Uterus (tissue), 4 donors: ENCODE data around the gene CKS1B. TPM values are rescaled to one million over a fixed set of nuclear protein-coding genes. Genes with fewer than 3 reads are reported as not detected.

Source experiments
- DNase-seq, 2 donors: peaks; one replicate each; pipeline ENCODE4 v3.0.0-alpha.2; 2019 to 2020
- H3K27ac ChIP-seq, 2 donors: fragments of 200-600 bp; sonication (generic); 1 replicate in 1 of 2; 2 replicates in 1 of 2; pipeline ENCODE4 v1.5.1; 2016 to 2018
- H3K27me3 ChIP-seq, 2 donors: fragments of 200-600 bp; sonication (generic); one replicate each; pipeline ENCODE4 v1.5.1; 2018 to 2019; ENCODE audit warnings: control low read depth in 1 of 2
- H3K36me3 ChIP-seq, 2 donors: fragments of 200-600 bp; sonication (generic); one replicate each; pipeline ENCODE4 v1.5.1; 2019; ENCODE audit warnings: control low read depth in 1 of 2
- H3K4me1 ChIP-seq, 2 donors: fragments of 200-600 bp; sonication (generic); one replicate each; pipeline ENCODE4 v1.5.1; 2018 to 2019; ENCODE audit warnings: control low read depth in 1 of 2
- H3K4me3 ChIP-seq, 2 donors: fragments of 200-600 bp; sonication (generic); 1 replicate in 1 of 2; 2 replicates in 1 of 2; pipeline ENCODE4 v1.5.1; 2018 to 2019; ENCODE audit warnings: mild to moderate bottlenecking in 1 of 2
- H3K9me3 ChIP-seq, 2 donors: fragments of 200-600 bp; sonication (generic); one replicate each; pipeline ENCODE4 v1.5.1; 2019; ENCODE audit warnings: control low read depth in 1 of 2
- POLR2A ChIP-seq, 2 donors: fragments of 450-650 bp; IDR thresholded peaks; one replicate each; pipeline ENCODE4 v1.6.1; 2016; ENCODE audit warnings: antibody characterized with exemption in 2 of 2, mild to moderate bottlenecking in 1 of 2, moderate library complexity in 1 of 2
- intact Hi-C: fragments of 100-400 bp; cut with DNase I; formaldehyde crosslinking; loops from one replicate; pipeline ENCODE4 v1.15.1; 2023; ENCODE audit warnings: low total_unique reads
- total RNA-seq, 4 donors: library from RNA; depleted of rRNA in 3 of 4; stranded (reverse); fragments of >200 nt in 3 of 4; gene quantifications; one replicate each; pipeline versions ENCODE4 v1.1.0 to v1.2.4, GENCODE V29; 2014 to 2023
- TF ChIP-seq, protein P1 (sequence below), 4 experiments: fragments of 200-600 bp in 2 of 4; fragments of 450-650 bp in 2 of 4; sonication (generic) in 2 of 4; IDR thresholded peaks; one replicate each; pipeline ENCODE4 v1.5.1; 2016 to 2019; ENCODE audit warnings: antibody characterized with exemption in 4 of 4, mild to moderate bottlenecking in 2 of 4, moderate library complexity in 1 of 4
- donor health status: DM: yes; HTN: yes; CAD: no.

Gene CKS1B
- total RNA-seq, 4 donors from 2014 or later, result 14.1 to 52.7 (median 22.8) TPM

DNA sequence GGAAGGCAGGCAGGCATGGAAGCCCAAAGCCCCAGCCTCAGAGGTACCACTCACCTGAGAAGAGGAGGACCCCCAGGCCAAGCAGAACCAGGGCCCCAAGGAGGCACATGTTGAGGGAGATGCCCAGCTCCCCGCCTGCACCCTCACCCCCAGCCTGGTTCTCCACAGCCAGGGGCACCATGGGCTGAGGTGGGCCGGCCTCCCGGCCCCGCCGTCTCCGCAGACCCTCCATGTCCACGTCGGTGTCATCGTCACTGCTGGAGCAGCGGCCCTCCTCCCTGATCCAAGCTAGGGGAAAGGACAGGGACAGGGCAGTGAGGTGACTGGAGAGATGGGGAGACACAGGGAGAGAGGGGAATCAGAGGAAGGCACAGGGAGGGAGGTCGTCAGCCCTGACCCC lies 26.4 kb upstream of the CKS1B start:
- no peak for DNase-seq
- Histone ChIP-seq H3K9me3 (no peaks in the 10 kb centered on the region), H3K4me1 (no peaks in the 10 kb centered on the region), H3K27ac (no peak overlapping the region), H3K4me3 (no peak overlapping the region), H3K27me3 (no peaks in the 10 kb centered on the region), H3K36me3 (no peaks in the 10 kb centered on the region)
- intact Hi-C loops, result no loop called here
- no peak for TF ChIP-seq POLR2A (IDR thresholded peaks at IDR 0.05)
- TF ChIP-seq, protein P1, sequence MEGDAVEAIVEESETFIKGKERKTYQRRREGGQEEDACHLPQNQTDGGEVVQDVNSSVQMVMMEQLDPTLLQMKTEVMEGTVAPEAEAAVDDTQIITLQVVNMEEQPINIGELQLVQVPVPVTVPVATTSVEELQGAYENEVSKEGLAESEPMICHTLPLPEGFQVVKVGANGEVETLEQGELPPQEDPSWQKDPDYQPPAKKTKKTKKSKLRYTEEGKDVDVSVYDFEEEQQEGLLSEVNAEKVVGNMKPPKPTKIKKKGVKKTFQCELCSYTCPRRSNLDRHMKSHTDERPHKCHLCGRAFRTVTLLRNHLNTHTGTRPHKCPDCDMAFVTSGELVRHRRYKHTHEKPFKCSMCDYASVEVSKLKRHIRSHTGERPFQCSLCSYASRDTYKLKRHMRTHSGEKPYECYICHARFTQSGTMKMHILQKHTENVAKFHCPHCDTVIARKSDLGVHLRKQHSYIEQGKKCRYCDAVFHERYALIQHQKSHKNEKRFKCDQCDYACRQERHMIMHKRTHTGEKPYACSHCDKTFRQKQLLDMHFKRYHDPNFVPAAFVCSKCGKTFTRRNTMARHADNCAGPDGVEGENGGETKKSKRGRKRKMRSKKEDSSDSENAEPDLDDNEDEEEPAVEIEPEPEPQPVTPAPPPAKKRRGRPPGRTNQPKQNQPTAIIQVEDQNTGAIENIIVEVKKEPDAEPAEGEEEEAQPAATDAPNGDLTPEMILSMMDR (IDR thresholded peaks at IDR 0.05), result no peak

DNA sequence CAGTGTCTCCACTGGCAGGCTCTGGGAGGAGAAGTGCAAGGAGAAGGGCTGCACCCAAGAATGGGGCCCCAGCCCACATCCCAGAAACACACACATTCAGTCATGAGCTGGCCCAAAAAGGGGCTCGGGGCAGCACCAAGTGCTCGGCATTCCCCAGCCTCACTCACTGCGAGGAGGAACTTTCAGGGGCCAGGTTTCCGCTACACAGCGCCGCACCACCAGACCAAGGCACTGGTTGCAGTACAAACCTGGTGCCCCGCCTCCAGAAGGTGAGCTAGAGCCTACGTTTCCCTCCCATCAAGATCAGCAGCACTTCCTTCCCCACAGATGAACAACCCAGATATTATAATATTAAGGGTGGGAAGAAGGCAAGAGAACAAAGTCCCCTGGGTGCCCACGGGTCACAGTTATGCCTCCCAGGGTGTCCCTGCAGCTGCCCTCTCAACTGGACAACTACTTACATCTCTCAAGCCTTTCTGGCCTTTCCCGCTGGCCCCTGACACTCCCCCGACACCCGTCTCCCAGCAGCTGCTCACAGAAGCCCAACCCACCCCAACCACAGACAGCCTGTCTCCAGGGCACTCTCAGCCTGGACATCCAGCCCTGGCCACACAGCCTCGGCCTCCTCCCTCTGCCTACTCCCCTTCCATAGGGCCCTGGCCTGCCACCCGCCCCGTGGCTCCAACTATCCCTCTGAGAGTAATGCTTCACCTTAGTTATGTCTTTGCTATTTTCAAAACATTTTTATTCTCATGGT lies 22.4 kb upstream of the CKS1B start:
- no peak for DNase-seq
- Histone ChIP-seq H3K36me3 (no peaks in the 10 kb centered on the region), H3K4me3 (no peak overlapping the region), H3K4me1 (peaks cover 3 to 22% of the 10 kb centered on the region in 2 donors), H3K9me3 (no peaks in the 10 kb centered on the region), H3K27ac (no peak overlapping the region), H3K27me3 (no peaks in the 10 kb centered on the region)
- TF ChIP-seq, protein P1 (IDR thresholded peaks at IDR 0.05), result no peak
- TF ChIP-seq POLR2A (IDR thresholded peaks at IDR 0.05), result no peak
- intact Hi-C loops, result no loop called here

DNA sequence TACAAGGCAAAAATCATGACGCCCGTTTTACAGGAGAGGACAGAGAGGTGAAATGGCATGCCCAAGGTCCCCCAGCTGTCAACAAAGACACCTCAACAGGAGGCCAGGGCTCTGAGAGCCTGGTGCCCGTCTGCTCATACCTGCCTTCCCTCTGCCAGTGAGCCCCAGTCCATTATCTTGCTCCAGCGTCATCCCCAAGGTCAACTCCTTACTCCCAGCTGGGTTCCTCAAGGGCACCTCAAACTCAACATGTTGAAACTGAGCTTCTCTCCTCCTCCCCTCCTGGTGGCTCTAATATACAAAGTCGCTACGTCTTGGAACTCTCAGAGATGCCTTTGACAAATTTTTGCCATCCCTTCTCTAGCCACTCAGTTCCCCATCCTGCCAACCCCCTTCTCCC lies 21.8 kb upstream of the CKS1B start:
- Histone ChIP-seq H3K36me3 (no peaks in the 10 kb centered on the region), H3K27ac (no peak overlapping the region), H3K9me3 (no peaks in the 10 kb centered on the region), H3K4me1 (peaks cover 3 to 22% of the 10 kb centered on the region in 2 donors), H3K27me3 (no peaks in the 10 kb centered on the region), H3K4me3 (no peak overlapping the region)
- DNase-seq, result no peak
- TF ChIP-seq POLR2A (IDR thresholded peaks at IDR 0.05), result no peak
- TF ChIP-seq, protein P1 (IDR thresholded peaks at IDR 0.05), result no peak
- intact Hi-C loops, result no loop called here

DNA sequence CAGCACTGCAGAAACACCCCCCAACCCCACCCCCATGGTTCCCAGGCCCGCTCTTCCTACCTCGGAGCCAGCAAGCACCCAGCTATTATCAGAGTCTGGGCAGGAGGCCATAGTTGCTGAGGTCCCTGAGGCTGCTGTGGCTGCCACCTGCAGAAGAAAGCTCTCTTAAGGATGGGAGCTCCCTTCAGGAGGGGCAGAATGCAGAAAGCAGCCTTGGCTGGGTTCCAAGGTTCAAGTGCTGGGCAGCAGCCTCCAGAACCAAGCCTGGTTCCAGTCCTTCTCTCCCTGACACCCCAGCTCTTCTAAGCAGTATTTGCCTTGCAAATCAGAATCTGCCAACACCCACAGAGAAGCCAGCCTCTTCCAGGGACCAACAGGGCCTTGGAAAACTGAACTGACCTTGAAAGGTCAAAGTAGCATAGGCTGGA lies 20.9 kb upstream of the CKS1B start:
- intact Hi-C loops, result no loop called here
- Histone ChIP-seq H3K4me3 (no peak overlapping the region), H3K27ac (no peak overlapping the region), H3K4me1 (peaks cover 3 to 22% of the 10 kb centered on the region in 2 donors), H3K27me3 (no peaks in the 10 kb centered on the region), H3K9me3 (no peaks in the 10 kb centered on the region), H3K36me3 (no peaks in the 10 kb centered on the region)
- TF ChIP-seq POLR2A (IDR thresholded peaks at IDR 0.05), result no peak
- TF ChIP-seq, protein P1 (IDR thresholded peaks at IDR 0.05), result no peak
- no peak for DNase-seq

DNA sequence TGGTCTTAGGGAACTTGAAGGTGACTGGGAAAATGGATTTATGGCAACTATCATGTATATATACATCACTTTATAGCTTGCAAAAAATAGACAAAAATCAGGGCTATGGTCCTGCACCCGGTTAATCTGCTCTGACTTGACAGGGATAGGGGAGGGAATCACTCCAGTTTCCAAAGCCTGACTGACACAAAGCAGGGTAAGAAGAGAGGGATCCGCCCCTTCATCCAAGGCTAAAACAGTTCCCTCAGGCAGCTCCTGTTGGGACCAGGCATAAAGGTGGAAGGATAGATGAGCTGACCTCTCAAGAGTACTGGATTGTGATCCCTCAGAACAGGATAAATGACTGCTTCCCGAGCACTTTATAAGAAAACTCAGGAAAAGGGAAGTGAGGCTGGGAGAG lies 19.9 kb upstream of the CKS1B start:
- no peaks in the 10 kb centered on the region for H3K36me3 ChIP-seq
- intact Hi-C loops, result no loop called here
- peak overlapping the region; percentile 76 to 79 for H3K27ac ChIP-seq
- TF ChIP-seq POLR2A (IDR thresholded peaks at IDR 0.05), result no peak
- TF ChIP-seq, protein P1 (IDR thresholded peaks at IDR 0.05), result no peak
- no peak for DNase-seq
- peaks cover 3 to 22% of the 10 kb centered on the region in 2 donors for H3K4me1 ChIP-seq
- H3K9me3 ChIP-seq, result no peaks in the 10 kb centered on the region
- H3K27me3 ChIP-seq, result no peaks in the 10 kb centered on the region
- H3K4me3 ChIP-seq, result peak overlapping the region in 1 of 2 donors; percentile 48
